Left hindlimb (tissue), 1 donor: ENCODE data around the gene PDXDC1.
"Not testable (repeated sequence)": the region's sequence is repeated elsewhere in the genome, so short reads cannot be mapped to it uniquely, and the experiment has no call there.

Experiments
- DNase-seq: peaks from one replicate; pipeline ENCODE4 v3.0.0-alpha.2; 2018

PDXDC1 gene

GRCh38 chr16:15140444-15141365, 165.9 kb downstream of the PDXDC1 start:
- peak; percentile 45 for DNase-seq

GRCh38 chr16:15141586-15141985, 166.8 kb downstream of the PDXDC1 start:
- DNase-seq: peak; percentile 32

- DNase-seq: peak; percentile 58
These were observed 167.5 kb downstream of the PDXDC1 start for GRCh38 chr16:15142107-15142890.

GRCh38 chr16:15142891-15143600, 168.2 kb downstream of the PDXDC1 start:
- DNase-seq: peak; percentile 19

- DNase-seq: peak; percentile 57
These were observed 168.8 kb downstream of the PDXDC1 start for GRCh38 chr16:15143601-15144091.

GRCh38 chr16:15144092-15144631, 169.3 kb downstream of the PDXDC1 start:
- DNase-seq: peak; percentile 78

- DNase-seq: peak; percentile 29
These were observed 170.1 kb downstream of the PDXDC1 start for GRCh38 chr16:15144781-15145417.

- peak; percentile 86 for DNase-seq
These were observed 170.8 kb downstream of the PDXDC1 start for GRCh38 chr16:15145418-15146263.

- DNase-seq: peak; percentile 25
These were observed 171.4 kb downstream of the PDXDC1 start for GRCh38 chr16:15146264-15146662.

GRCh38 chr16:15148831-15149230, 174.0 kb downstream of the PDXDC1 start:
- not testable (repeated sequence) for DNase-seq

- not testable (repeated sequence) for DNase-seq
These were observed 174.4 kb downstream of the PDXDC1 start for GRCh38 chr16:15149260-15149659.

GRCh38 chr16:15154005-15154404, 179.2 kb downstream of the PDXDC1 start:
- peak; percentile 36 for DNase-seq

GRCh38 chr16:15154650-15155562, 180.1 kb downstream of the PDXDC1 start:
- peak; percentile 92 for DNase-seq

GRCh38 chr16:15157644-15158043, 182.8 kb downstream of the PDXDC1 start:
- not testable (repeated sequence) for DNase-seq

GRCh38 chr16:15159671-15160070, 184.8 kb downstream of the PDXDC1 start:
- DNase-seq: not testable (repeated sequence)

GRCh38 chr16:15160571-15160970, 185.7 kb downstream of the PDXDC1 start:
- DNase-seq: not testable (repeated sequence)

- not testable (repeated sequence) for DNase-seq
These were observed 188.2 kb downstream of the PDXDC1 start for GRCh38 chr16:15163055-15163454.

- not testable (repeated sequence) for DNase-seq
These were observed 191.4 kb downstream of the PDXDC1 start for GRCh38 chr16:15166177-15166576.

GRCh38 chr16:15168303-15168702, 193.5 kb downstream of the PDXDC1 start:
- DNase-seq: not testable (repeated sequence)
